ENCODE results near the gene RPP38. TPM values are rescaled to one million over a fixed set of nuclear protein-coding genes. Genes with fewer than 3 reads are reported as not detected.

The RPP38 gene
- polyA plus RNA-seq (2012; rRNA removed), result 18.5 and 20.4 TPM in 2 replicates
- polyA plus RNA-seq (2012; cell fraction: cytosol; rRNA removed), result 20.1 and 23.9 TPM in 2 replicates
- 11.7 and 11.9 TPM in 2 replicates for polyA plus RNA-seq (2012; cell fraction: nucleus; rRNA removed)

- POLR2A ChIA-PET, result interaction anchor here (1.2 to 1.3 kb wide), 2 partner anchors 137 to 138 kb away, joined by 3 to 4 read pairs; partner anchors contain the start of gene MEIG1
- Histone ChIP-seq H3K4me2 (peak within 1 kb of the TSS; percentile 93), H3K36me3 (replicated peaks in 1 of 2; ENCODE audit: control insufficient read depth in 1 of 2, insufficient read depth in 2 of 2, low read length in 1 of 2) (peaks cover 4 to 6% of the 10 kb centered on the region in 2 experiments), H2AFZ (ENCODE audit: low read depth) (peak within 1 kb of the TSS; percentile 95), H4K20me1 (ENCODE audit: insufficient read depth) (no peaks in the 10 kb centered on the region), H3K9me3 (no peaks in the 10 kb centered on the region), H3K4me3 (ENCODE audit: low read depth in 2 of 2, low read length in 1 of 2) (peak within 1 kb of the TSS; percentile 77 to 82), H3K9ac (peak within 1 kb of the TSS; percentile 91), H3K79me2 (ENCODE audit: insufficient read depth) (peaks cover 49% of the 10 kb centered on the region), H3K4me1 (ENCODE audit: control insufficient read depth in 1 of 2, insufficient read depth in 2 of 2, low read depth in 1 of 2, low read length in 1 of 2) (peaks cover 4 to 8% of the 10 kb centered on the region in 2 experiments; a peak in 2 of 4 replicates), H3F3A (replicated peaks; ENCODE audit: insufficient read depth) (peaks cover 8% of the 10 kb centered on the region), H3K9me2 (no peaks in the 10 kb centered on the region), H3K27ac (ENCODE audit: low read depth in 2 of 2, low read length in 1 of 2) (peak within 1 kb of the TSS; percentile 94 to 98), H3K27me3 (ENCODE audit: insufficient read depth) (no peaks in the 10 kb centered on the region)
- WGBS (ENCODE audit: low lambda C conversion rate), result 1% methylated on average over 16 of the region's 84 CpGs
- CTCF ChIA-PET, result interaction anchor here (0.7 to 1.0 kb wide), 2 partner anchors 9 to 259 kb away, joined by 3 to 4 read pairs; partner anchors contain the start of genes CDNF, HSPA14 and MSANTD7
- DNase-seq, result peak; percentile 99
- TF ChIP-seq YY1 (IDR thresholded peaks at IDR 0.05; ENCODE audit: low read depth) (peak; percentile 68), MAX (IDR thresholded peaks at IDR 0.05; ENCODE audit: low read depth) (peak; percentile 43), FOSL2 (IDR thresholded peaks at IDR 0.05; ENCODE audit: borderline replicate concordance, low read depth) (no peak), POLR2AphosphoS5 (IDR thresholded peaks at IDR 0.05; ENCODE audit: low read depth, low read length) (peak; percentile 87), SIN3A (IDR thresholded peaks at IDR 0.05; ENCODE audit: borderline replicate concordance, low read depth, low read length) (peak; percentile 69; the same call in 1 of the 2 replicates), TCF12 (IDR thresholded peaks at IDR 0.05) (no peak), USF2 (IDR thresholded peaks at IDR 0.05; ENCODE audit: borderline replicate concordance, low read depth, low read length) (no peak; the same call in 1 of the 2 replicates), SMC3 (IDR thresholded peaks at IDR 0.05; ENCODE audit: low read depth, low read length) (no peak), USF1 (IDR thresholded peaks at IDR 0.05; ENCODE audit: borderline replicate concordance, low read depth) (peak; percentile 55; the same call in 1 of the 2 replicates), GABPA (IDR thresholded peaks at IDR 0.05; ENCODE audit: low read depth) (peak; percentile 69), MXI1 (IDR thresholded peaks at IDR 0.05; ENCODE audit: low read depth, low read length) (peak; percentile 70), JUND (IDR thresholded peaks at IDR 0.05) (peak; percentile 14; the same call in 1 of the 2 replicates), RAD21 (IDR thresholded peaks at IDR 0.05; ENCODE audit: low read length) (no peak), TAF1 (IDR thresholded peaks at IDR 0.05; ENCODE audit: borderline replicate concordance, low read depth, low read length) (peak; percentile 86), CHD2 (IDR thresholded peaks at IDR 0.05; ENCODE audit: low read length, partially characterized antibody) (peak; percentile 99), ELF1 (IDR thresholded peaks at IDR 0.05) (peak; percentile 63), EZH2phosphoT487 (IDR thresholded peaks at IDR 0.05; ENCODE audit: borderline replicate concordance, low read depth) (no peak), CTCF (IDR thresholded peaks at IDR 0.05) (no peak)
- TF ChIP-seq, protein P1, sequence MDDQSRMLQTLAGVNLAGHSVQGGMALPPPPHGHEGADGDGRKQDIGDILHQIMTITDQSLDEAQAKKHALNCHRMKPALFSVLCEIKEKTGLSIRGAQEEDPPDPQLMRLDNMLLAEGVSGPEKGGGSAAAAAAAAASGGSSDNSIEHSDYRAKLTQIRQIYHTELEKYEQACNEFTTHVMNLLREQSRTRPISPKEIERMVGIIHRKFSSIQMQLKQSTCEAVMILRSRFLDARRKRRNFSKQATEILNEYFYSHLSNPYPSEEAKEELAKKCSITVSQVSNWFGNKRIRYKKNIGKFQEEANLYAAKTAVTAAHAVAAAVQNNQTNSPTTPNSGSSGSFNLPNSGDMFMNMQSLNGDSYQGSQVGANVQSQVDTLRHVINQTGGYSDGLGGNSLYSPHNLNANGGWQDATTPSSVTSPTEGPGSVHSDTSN (IDR thresholded peaks at IDR 0.05), result no peak
- TF ChIP-seq, protein P2, sequence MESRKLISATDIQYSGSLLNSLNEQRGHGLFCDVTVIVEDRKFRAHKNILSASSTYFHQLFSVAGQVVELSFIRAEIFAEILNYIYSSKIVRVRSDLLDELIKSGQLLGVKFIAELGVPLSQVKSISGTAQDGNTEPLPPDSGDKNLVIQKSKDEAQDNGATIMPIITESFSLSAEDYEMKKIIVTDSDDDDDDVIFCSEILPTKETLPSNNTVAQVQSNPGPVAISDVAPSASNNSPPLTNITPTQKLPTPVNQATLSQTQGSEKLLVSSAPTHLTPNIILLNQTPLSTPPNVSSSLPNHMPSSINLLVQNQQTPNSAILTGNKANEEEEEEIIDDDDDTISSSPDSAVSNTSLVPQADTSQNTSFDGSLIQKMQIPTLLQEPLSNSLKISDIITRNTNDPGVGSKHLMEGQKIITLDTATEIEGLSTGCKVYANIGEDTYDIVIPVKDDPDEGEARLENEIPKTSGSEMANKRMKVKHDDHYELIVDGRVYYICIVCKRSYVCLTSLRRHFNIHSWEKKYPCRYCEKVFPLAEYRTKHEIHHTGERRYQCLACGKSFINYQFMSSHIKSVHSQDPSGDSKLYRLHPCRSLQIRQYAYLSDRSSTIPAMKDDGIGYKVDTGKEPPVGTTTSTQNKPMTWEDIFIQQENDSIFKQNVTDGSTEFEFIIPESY (IDR thresholded peaks at IDR 0.05; ENCODE audit: borderline replicate concordance, low read depth), result peak; percentile 96
These were observed at the start of gene RPP38 for GRCh38 chr10:15097011-15097812. Gene RPP38, plus strand, starts transcription at chr10:15097355. Its CDS starts 5,960 bp downstream, at chr10:15103315.
